H1 (cell line): ENCODE measurements around the gene TNIK. TPM values are rescaled to one million over a fixed set of nuclear protein-coding genes. Genes with fewer than 3 reads are reported as not detected.

ENCODE experiments used
- CHD1 ChIP-seq: IDR thresholded peaks from 2 replicates; pipeline ENCODE4 v1.6.1; 2012; ENCODE audit warnings: low read depth, low read length, improper control_type of control experiment
- KDM5A ChIP-seq: fragments of 200-600 bp; IDR thresholded peaks from 2 replicates; pipeline ENCODE4 v1.7.1; 2012; ENCODE audit warnings: mild to moderate bottlenecking, low read length, inconsistent platforms, mixed read lengths
- RAD21 ChIP-seq, 2 experiments: IDR thresholded peaks in 1 of 2; conservative IDR thresholded peaks in 1 of 2; 2 replicates each; pipeline ENCODE4 v1.6.1; 2011; ENCODE audit warnings: low read depth in 2 of 2, low read length in 2 of 2, improper control_type of control experiment in 1 of 2, inconsistent platforms in 1 of 2, mild to moderate bottlenecking in 1 of 2, moderate library complexity in 1 of 2
- SIX5 ChIP-seq: IDR thresholded peaks from 2 replicates; pipeline ENCODE4 v1.6.1; 2011; ENCODE audit warnings: mild to moderate bottlenecking, low read depth, low read length
- polyA plus RNA-seq, 7 experiments: library from polyadenylated mRNA; depleted of rRNA in 3 of 7; stranded (reverse) in 5 of 7; unstranded in 2 of 7; fragments of >200 nt in 5 of 7; fragments of 200-250 nt in 2 of 7; gene quantifications; 1 replicate in 5 of 7; 2 replicates in 1 of 7; 4 replicates in 1 of 7; pipeline versions ENCODE4 v1.2.1 to v1.2.3, GENCODE V29; 2011 to 2013; ENCODE audit warnings: missing spikeins in 2 of 7, mixed read lengths in 2 of 7
- total RNA-seq: library from RNA; stranded (reverse); fragmentation: NEBNext Ultra II Directional; extraction: Animal tissue kit (Norgen Biotek cat#: 25700); gene quantifications from 2 replicates; pipeline ENCODE4 v1.2.1, GENCODE V29; 2021

The TNIK gene
- total and polyA plus RNA-seq, 2 of the 8 experiments (the other 6 are each of a cell fraction or from before 2014, with no cell fraction given), result 7.4 to 42.0 TPM

DNA sequence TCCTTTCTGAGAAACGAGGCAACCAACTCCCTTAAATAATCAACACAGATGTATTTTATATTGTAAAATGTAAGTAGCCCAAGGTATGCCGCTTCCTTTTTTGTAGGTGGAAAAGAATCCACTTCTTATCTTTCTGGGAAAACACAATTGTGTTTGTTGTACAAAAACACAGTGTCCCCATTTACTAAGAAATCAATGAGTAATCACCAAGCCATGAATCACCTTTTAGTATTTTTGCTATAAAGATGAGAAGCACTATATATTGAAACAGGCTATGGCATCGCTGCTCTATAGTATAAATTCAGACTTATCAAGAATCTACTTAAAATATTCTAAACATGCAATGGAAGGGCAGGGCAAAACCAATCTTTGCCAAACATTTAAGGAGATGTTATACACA lies 104.0 kb downstream of the TNIK start (continued):
- TF ChIP-seq RAD21 (IDR thresholded peaks at IDR 0.05 in 1 of 2, conservative IDR thresholded peaks at IDR 0.05 in 1 of 2; ENCODE audit: low read depth in 2 of 2, low read length in 2 of 2) (no peak), SIX5 (no peak), CHD1 (no peak), KDM5A (no peak)
- TF ChIP-seq, all 59 proteins: peak for 0
